ENCODE data around the gene GRID1. TPM values are rescaled to one million over a fixed set of nuclear protein-coding genes. Genes with fewer than 3 reads are reported as not detected.

GRID1 gene
- total RNA-seq, 4 donors from 2014 or later: 0.03 to 2.7 (median 0.49) TPM

DNA sequence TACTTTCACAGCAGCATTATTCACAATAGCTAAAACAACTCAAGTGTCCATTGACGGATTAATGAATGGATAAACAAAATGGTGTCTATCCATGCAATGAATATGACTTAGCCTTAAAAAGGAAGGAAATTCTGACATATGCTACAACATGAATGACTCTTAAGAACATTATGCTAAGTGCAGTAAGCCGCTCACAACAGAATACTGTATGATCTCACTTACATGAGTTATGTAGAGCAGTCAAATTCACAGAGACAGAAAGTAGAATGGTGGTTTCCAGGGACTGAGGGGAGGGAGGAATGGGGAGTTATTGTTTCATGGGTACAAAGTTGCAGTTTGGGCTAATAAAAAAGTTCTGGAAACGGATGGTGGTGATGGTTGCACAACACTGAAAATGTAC lies 282.0 kb downstream of the GRID1 start:
- Histone ChIP-seq H3K4me3 (no peak overlapping the region), H3K4me1 (no peaks in the 10 kb centered on the region), H3K27me3 (no peaks in the 10 kb centered on the region), H3K36me3 (no peaks in the 10 kb centered on the region), H3K9me3 (no peaks in the 10 kb centered on the region), H3K27ac (no peak overlapping the region)
- no peak for DNase-seq
- TF ChIP-seq, protein P1, sequence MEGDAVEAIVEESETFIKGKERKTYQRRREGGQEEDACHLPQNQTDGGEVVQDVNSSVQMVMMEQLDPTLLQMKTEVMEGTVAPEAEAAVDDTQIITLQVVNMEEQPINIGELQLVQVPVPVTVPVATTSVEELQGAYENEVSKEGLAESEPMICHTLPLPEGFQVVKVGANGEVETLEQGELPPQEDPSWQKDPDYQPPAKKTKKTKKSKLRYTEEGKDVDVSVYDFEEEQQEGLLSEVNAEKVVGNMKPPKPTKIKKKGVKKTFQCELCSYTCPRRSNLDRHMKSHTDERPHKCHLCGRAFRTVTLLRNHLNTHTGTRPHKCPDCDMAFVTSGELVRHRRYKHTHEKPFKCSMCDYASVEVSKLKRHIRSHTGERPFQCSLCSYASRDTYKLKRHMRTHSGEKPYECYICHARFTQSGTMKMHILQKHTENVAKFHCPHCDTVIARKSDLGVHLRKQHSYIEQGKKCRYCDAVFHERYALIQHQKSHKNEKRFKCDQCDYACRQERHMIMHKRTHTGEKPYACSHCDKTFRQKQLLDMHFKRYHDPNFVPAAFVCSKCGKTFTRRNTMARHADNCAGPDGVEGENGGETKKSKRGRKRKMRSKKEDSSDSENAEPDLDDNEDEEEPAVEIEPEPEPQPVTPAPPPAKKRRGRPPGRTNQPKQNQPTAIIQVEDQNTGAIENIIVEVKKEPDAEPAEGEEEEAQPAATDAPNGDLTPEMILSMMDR (IDR thresholded peaks at IDR 0.05): no peak
- TF ChIP-seq POLR2A (IDR thresholded peaks at IDR 0.05): no peak
- intact Hi-C loops (cut with DNase I): no loop called here
- WGBS, 2 donors: 71 to 74% methylated on average over 3 of the region's 3 CpGs

DNA sequence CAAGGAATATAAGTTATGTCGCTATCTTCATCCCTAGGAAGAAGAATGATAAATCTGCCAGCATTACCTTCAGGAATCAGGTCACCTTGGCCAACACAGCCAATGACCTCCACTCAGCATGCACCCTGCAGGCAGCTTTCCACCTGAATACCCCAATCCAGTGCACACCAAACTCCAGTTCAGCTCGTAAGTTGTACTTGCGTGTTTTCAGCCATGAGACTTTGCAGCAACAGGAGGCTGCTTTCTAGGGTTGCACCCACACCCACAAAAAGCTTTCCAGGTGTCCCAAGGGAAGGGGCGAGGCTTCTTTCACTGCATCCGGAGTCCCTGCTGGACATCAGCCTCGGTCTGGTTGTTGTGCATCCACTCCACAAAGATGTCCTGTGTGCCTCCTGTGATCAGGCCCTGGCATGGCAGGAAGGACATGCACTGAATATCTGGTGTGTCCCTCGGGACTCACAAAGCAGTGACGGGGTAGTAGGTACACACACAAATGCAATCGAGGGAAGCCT lies 282.9 kb downstream of the GRID1 start:
- 85 to 88% methylated on average over 6 to 8 of the region's 9 CpGs for WGBS, 2 donors
- Histone ChIP-seq H3K4me1 (no peaks in the 10 kb centered on the region), H3K9me3 (no peaks in the 10 kb centered on the region), H3K27me3 (no peaks in the 10 kb centered on the region), H3K27ac (no peak overlapping the region), H3K36me3 (no peaks in the 10 kb centered on the region), H3K4me3 (no peak overlapping the region)
- TF ChIP-seq, protein P1 (IDR thresholded peaks at IDR 0.05): no peak
- TF ChIP-seq POLR2A (IDR thresholded peaks at IDR 0.05): no peak
- no peak for DNase-seq
- intact Hi-C loops (cut with DNase I): no loop called here

DNA sequence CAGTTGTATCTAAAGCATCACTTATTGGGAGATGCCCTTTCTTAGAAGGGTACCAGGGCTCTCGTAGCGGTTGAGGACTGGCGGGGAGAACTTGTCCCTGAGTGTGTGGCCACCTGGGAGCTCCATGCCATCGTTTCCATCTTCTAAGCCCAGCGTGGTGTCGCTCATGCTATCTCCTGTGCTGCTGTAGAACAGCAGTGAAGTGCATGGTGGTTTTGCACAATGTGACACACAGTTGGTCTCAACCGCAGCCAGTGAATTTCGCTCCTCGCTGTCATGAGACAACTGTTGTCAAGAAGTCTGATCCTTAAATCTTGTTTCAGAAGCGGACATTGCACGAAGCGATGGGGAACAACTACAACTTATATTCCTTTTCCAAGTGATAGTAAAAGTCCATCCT lies 283.4 kb downstream of the GRID1 start:
- Histone ChIP-seq H3K4me3 (no peak overlapping the region), H3K36me3 (no peaks in the 10 kb centered on the region), H3K27ac (no peak overlapping the region), H3K4me1 (no peaks in the 10 kb centered on the region), H3K9me3 (no peaks in the 10 kb centered on the region), H3K27me3 (no peaks in the 10 kb centered on the region)
- no peak for DNase-seq
- intact Hi-C loops (cut with DNase I): no loop called here
- 76 to 84% methylated on average over 12 of the region's 12 CpGs for WGBS, 2 donors
- TF ChIP-seq, protein P1 (IDR thresholded peaks at IDR 0.05): no peak
- TF ChIP-seq POLR2A (IDR thresholded peaks at IDR 0.05): no peak

DNA sequence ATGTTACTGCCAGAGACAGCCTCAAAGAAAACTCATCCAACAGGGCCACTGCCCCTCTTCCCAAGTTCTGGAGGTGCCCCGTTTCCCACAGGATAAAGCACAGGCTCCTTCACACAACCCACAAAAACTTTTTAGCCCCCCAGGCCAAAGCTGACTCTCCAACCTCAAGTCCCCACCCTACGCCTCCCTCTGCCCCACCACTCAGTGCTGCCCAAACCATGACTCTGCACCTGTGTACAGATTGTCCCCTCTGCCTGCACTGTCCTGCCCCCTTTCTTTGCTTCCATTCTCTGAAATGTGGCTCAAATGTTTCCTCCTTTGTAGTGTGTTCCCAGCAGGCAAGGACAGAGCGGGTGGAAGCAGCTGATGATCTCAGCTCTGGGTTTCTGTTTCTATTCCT lies 284.0 kb downstream of the GRID1 start:
- no peaks in the 10 kb centered on the region for H3K36me3 ChIP-seq
- H3K4me1 ChIP-seq: no peaks in the 10 kb centered on the region
- H3K27me3 ChIP-seq: no peaks in the 10 kb centered on the region
- intact Hi-C loops (cut with DNase I): no loop called here
- 76 to 81% methylated on average over 3 of the region's 3 CpGs for WGBS, 2 donors
- DNase-seq: no peak
- no peak overlapping the region for H3K27ac ChIP-seq
- TF ChIP-seq, protein P1 (IDR thresholded peaks at IDR 0.05): no peak
- TF ChIP-seq POLR2A (IDR thresholded peaks at IDR 0.05): no peak
- no peaks in the 10 kb centered on the region for H3K9me3 ChIP-seq
- no peak overlapping the region for H3K4me3 ChIP-seq

DNA sequence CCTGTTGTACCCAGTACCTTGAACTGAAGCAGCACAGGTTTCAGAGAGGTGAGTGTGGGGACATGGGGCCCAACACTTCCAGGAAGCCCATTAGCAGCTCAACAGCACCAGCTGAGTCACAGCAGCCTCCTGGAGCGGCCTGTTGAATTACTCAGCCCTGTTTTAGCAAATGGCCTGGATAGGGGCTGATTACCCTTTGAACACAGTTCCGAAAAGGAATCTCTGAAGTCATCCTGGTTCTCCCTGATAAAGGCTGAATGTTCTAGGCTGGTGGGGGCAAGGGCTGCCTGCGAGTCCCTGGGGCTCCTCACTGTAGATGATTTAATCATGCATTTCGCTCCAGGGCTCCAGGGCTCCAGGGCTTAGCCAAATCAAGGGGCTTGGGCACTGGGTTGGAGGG lies 287.5 kb downstream of the GRID1 start:
- H3K4me1 ChIP-seq: no peaks in the 10 kb centered on the region
- no peak overlapping the region for H3K4me3 ChIP-seq
- H3K36me3 ChIP-seq: no peaks in the 10 kb centered on the region
- H3K9me3 ChIP-seq: no peaks in the 10 kb centered on the region
- no peaks in the 10 kb centered on the region for H3K27me3 ChIP-seq
- TF ChIP-seq POLR2A (IDR thresholded peaks at IDR 0.05): no peak
- TF ChIP-seq, protein P1 (IDR thresholded peaks at IDR 0.05): no peak
- intact Hi-C loops (cut with DNase I): no loop called here
- no peak overlapping the region for H3K27ac ChIP-seq
- 67 to 100% methylated on average over 1 to 2 of the region's 4 CpGs for WGBS, 2 donors
- DNase-seq: no peak

Data from esophagus squamous epithelium (tissue), 5 donors.